Neural progenitor cell (in vitro differentiated cells): Measurements from ENCODE around the gene C2CD4C. TPM values are rescaled to one million over a fixed set of nuclear protein-coding genes. Genes with fewer than 3 reads are reported as not detected.
A peak's percentile ranks its signal among the peaks of the same experiment; 100 is the strongest.
"Not testable (repeated sequence)": the region's sequence is repeated elsewhere in the genome, so short reads cannot be mapped to it uniquely, and the experiment has no call there.

Experiments used
- DNase-seq: peaks from one replicate; pipeline ENCODE4 v3.0.0-alpha.2; 2016; ENCODE audit warnings: low spot score
- H2AFZ ChIP-seq: fragments of 200-600 bp; sonication (generic); replicated peaks from 2 replicates; pipeline ENCODE4 v1.6.1; 2016; ENCODE audit warnings: antibody characterized with exemption
- H3F3A ChIP-seq: fragments of 200-600 bp; sonication (generic); 2 replicates; pipeline ENCODE4 v1.6.1; 2016; ENCODE audit warnings: antibody characterized with exemption, low read depth
- H3K27ac ChIP-seq: fragments of 200-600 bp; sonication (generic); 2 replicates; pipeline ENCODE4 v1.5.1; 2016; ENCODE audit warnings: mild to moderate bottlenecking
- H3K27me3 ChIP-seq: fragments of 200-600 bp; sonication (generic); 2 replicates; pipeline ENCODE4 v1.6.1; 2016; ENCODE audit warnings: mild to moderate bottlenecking, moderate library complexity
- H3K36me3 ChIP-seq: fragments of 200-600 bp; sonication (generic); 2 replicates; pipeline ENCODE4 v1.5.1; 2016
- H3K4me1 ChIP-seq: fragments of 200-600 bp; sonication (generic); 2 replicates; pipeline ENCODE4 v1.6.1; 2016; ENCODE audit warnings: mixed run types
- H3K4me2 ChIP-seq: fragments of 200-600 bp; sonication (generic); 2 replicates; pipeline ENCODE4 v1.6.1; 2016
- H3K4me3 ChIP-seq: fragments of 200-600 bp; sonication (generic); 2 replicates; pipeline ENCODE4 v1.5.1; 2016
- H3K79me2 ChIP-seq: fragments of 200-600 bp; sonication (generic); 2 replicates; pipeline ENCODE4 v1.6.1; 2016; ENCODE audit warnings: low read depth
- H3K9ac ChIP-seq: fragments of 200-600 bp; sonication (generic); 2 replicates; pipeline ENCODE4 v1.6.1; 2016
- H3K9me3 ChIP-seq: fragments of 200-600 bp; sonication (generic); 2 replicates; pipeline ENCODE4 v1.5.1; 2016; ENCODE audit warnings: low read depth
- H4K20me1 ChIP-seq: fragments of 200-600 bp; sonication (generic); 2 replicates; pipeline ENCODE4 v1.6.1; 2016; ENCODE audit warnings: low read depth
- H3K27ac Mint-ChIP-seq: 3 replicates; pipeline ENCODE4 v1.8.0; 2021; ENCODE audit warnings: mixed read lengths
- H3K27me3 Mint-ChIP-seq: 2 replicates; pipeline ENCODE4 v1.8.0; 2022; ENCODE audit warnings: low read depth, mild to moderate bottlenecking, inconsistent platforms, moderate library complexity, mixed read lengths; ENCODE audit not compliant: insufficient read depth
- H3K36me3 Mint-ChIP-seq: 3 replicates; pipeline ENCODE4 v1.8.0; 2021; ENCODE audit warnings: mixed read lengths
- H3K4me1 Mint-ChIP-seq: 3 replicates; pipeline ENCODE4 v1.8.0; 2021; ENCODE audit warnings: mixed read lengths
- H3K4me3 Mint-ChIP-seq: 3 replicates; pipeline ENCODE4 v1.8.0; 2021; ENCODE audit warnings: mild to moderate bottlenecking, moderate library complexity, mixed read lengths
- H3K9me3 Mint-ChIP-seq: 3 replicates; pipeline ENCODE4 v1.8.0; 2020; ENCODE audit warnings: mixed read lengths
- CTCF ChIP-seq: fragments of 200-600 bp; sonication (generic); IDR thresholded peaks from 2 replicates; pipeline ENCODE4 v1.5.1; 2017; ENCODE audit warnings: antibody characterized with exemption, mild to moderate bottlenecking
- EZH2 ChIP-seq: fragments of 200-600 bp; sonication (generic); IDR thresholded peaks from 2 replicates; pipeline ENCODE4 v1.6.1; 2017; ENCODE audit warnings: antibody characterized with exemption, mild to moderate bottlenecking, moderate library complexity
- EZH2phosphoT487 ChIP-seq: fragments of 200-600 bp; sonication (generic); IDR thresholded peaks from 2 replicates; pipeline ENCODE4 v1.6.1; 2017; ENCODE audit warnings: antibody characterized with exemption
- total RNA-seq: library from RNA; depleted of rRNA; stranded (reverse); fragments of >200 nt; gene quantifications from 2 replicates; pipeline ENCODE4 v1.2.3, GENCODE V29; 2015; ENCODE audit warnings: low replicate concordance

The C2CD4C gene
- total RNA-seq, 1 donor from 2014 or later: 2.3 TPM

DNA sequence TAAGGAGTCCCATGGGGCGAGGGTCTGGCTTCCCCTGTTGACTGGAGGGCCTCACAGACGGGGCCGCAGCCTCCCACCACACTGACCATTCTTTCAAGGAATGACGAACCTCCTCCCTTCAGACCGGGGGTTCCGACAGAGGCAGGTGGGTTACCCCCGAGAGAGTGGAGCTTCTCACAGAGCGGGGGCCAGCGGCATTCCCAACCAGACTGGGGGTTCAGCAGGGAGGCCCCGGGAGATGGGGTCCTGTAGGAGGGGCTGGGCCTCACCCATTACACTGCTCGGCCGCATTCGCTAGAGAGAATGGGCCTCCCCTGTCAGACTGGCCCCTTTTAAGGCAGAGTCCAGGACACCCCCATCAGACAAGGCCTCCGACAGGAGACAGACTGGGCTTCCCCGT, 15.6 kb upstream of the C2CD4C start:
- H3K4me2 ChIP-seq: no peak overlapping the region
- H3K9ac ChIP-seq: no peak overlapping the region
- TF ChIP-seq EZH2 (no peak), CTCF (no peak)
- H3K4me3 Mint-ChIP-seq: no peak overlapping the region
- H3K27me3 ChIP-seq: peaks cover 24% of the 10 kb centered on the region
- DNase-seq: no peak
- no peaks in the 10 kb centered on the region for H3K9me3 Mint-ChIP-seq
- no peaks in the 10 kb centered on the region for H3K9me3 ChIP-seq
- H3F3A ChIP-seq: no peaks in the 10 kb centered on the region
- H3K27ac Mint-ChIP-seq: no peak overlapping the region
- no peaks in the 10 kb centered on the region for H3K36me3 ChIP-seq
- no peak overlapping the region for H3K4me3 ChIP-seq
- H2AFZ ChIP-seq: no peak overlapping the region
- H3K4me1 Mint-ChIP-seq: no peaks in the 10 kb centered on the region
- H3K4me1 ChIP-seq: no peaks in the 10 kb centered on the region
- H3K36me3 Mint-ChIP-seq: peaks cover 2% of the 10 kb centered on the region
- no peak overlapping the region for H3K27ac ChIP-seq
- H3K27me3 Mint-ChIP-seq: peaks cover 12% of the 10 kb centered on the region
- H3K79me2 ChIP-seq: no peaks in the 10 kb centered on the region
- no peaks in the 10 kb centered on the region for H4K20me1 ChIP-seq

- Histone ChIP-seq H3K9me3 (no peaks in the 10 kb centered on the region), H3K4me2 (no peak overlapping the region), H3K27ac (no peak overlapping the region), H3K79me2 (no peaks in the 10 kb centered on the region), H3K4me1 (no peaks in the 10 kb centered on the region), H2AFZ (no peak overlapping the region), H3F3A (no peaks in the 10 kb centered on the region), H4K20me1 (no peaks in the 10 kb centered on the region), H3K36me3 (no peaks in the 10 kb centered on the region), H3K4me3 (no peak overlapping the region), H3K9ac (no peak overlapping the region), H3K27me3 (peaks cover 24% of the 10 kb centered on the region)
- Mint-ChIP-seq H3K4me1 (no peaks in the 10 kb centered on the region), H3K36me3 (peaks cover 2% of the 10 kb centered on the region), H3K27me3 (peaks cover 12% of the 10 kb centered on the region), H3K4me3 (peak overlapping the region; percentile 36), H3K9me3 (no peaks in the 10 kb centered on the region), H3K27ac (no peak overlapping the region)
- DNase-seq: no peak
- TF ChIP-seq CTCF: no peak
- TF ChIP-seq EZH2phosphoT487: no peak
- no peak for TF ChIP-seq EZH2
Measured at GRCh38 chr19:423691-424466, 14.9 kb upstream of the C2CD4C start.

- H3K79me2 ChIP-seq, H3K27me3 Mint-ChIP-seq, H3K4me3 Mint-ChIP-seq, H3K4me1 Mint-ChIP-seq, H3K27ac ChIP-seq, H3K36me3 ChIP-seq, H3K4me3 ChIP-seq, H3K4me1 ChIP-seq, H4K20me1 ChIP-seq, H3K9ac ChIP-seq, H3K27ac Mint-ChIP-seq, H3F3A ChIP-seq, H3K9me3 Mint-ChIP-seq, H3K4me2 ChIP-seq, DNase-seq, H3K9me3 ChIP-seq, H3K36me3 Mint-ChIP-seq, H2AFZ ChIP-seq: not testable (repeated sequence)
- peaks cover 18% of the 10 kb centered on the region for H3K27me3 ChIP-seq
Measured at GRCh38 chr19:422917-423226, 13.9 kb upstream of the C2CD4C start.

DNA sequence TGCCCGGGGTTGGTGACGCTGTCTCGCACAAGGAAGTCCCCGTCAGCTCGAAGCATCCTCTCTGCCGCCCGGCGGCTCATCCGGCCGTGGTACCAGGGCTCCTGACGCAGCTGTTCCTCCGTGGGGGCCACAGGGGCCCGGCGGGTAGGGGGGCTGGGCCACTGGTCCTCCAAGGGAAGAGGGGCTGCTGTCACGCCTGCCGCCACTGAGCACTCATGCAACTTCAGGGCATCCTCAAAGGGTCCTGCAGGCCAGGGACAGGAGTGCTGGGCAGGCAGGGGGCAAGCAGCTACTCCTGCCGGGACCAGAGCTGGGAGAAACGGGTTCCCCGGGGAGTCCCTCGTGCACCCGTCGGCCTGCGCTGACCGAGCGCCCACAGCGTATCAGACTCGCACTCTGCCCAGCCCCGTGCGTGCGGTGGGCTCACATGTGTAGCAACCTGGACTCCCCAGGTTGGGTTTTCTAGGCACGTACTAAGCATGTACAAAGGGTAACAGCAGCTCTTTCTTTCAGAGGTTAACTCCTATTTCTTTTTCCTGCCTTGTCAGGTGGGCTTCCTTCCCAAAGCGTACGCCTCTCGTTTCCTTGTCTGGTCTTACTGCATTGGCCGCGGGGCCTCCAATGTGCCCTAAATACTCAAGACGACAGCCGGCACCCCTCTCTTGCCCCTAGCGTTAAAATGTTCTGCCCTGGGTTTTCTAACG, 13.4 kb upstream of the C2CD4C start:
- H3K36me3 Mint-ChIP-seq: peaks cover 2% of the 10 kb centered on the region
- peaks cover 12% of the 10 kb centered on the region for H3K4me1 Mint-ChIP-seq
- Histone ChIP-seq H3K9me3 (no peaks in the 10 kb centered on the region), H3K4me1 (peaks cover 9% of the 10 kb centered on the region), H3K27ac (no peak overlapping the region), H3K4me2 (no peak overlapping the region), H4K20me1 (no peaks in the 10 kb centered on the region), H3K36me3 (no peaks in the 10 kb centered on the region), H3K9ac (no peak overlapping the region), H3K79me2 (no peaks in the 10 kb centered on the region), H3K4me3 (no peak overlapping the region), H3K27me3 (peaks cover 13% of the 10 kb centered on the region), H3F3A (no peaks in the 10 kb centered on the region), H2AFZ (no peak overlapping the region)
- no peak for DNase-seq
- H3K4me3 Mint-ChIP-seq: no peak overlapping the region
- no peak overlapping the region for H3K27ac Mint-ChIP-seq
- no peaks in the 10 kb centered on the region for H3K9me3 Mint-ChIP-seq
- H3K27me3 Mint-ChIP-seq: peaks cover 8% of the 10 kb centered on the region
- TF ChIP-seq EZH2 (no peak), EZH2phosphoT487 (no peak), CTCF (no peak)
